Stomach (tissue), 9 donors: ENCODE data around the gene PLD5. TPM values are rescaled to one million over a fixed set of nuclear protein-coding genes. Genes with fewer than 3 reads are reported as not detected.
"Not testable (repeated sequence)": the region's sequence is repeated elsewhere in the genome, so short reads cannot be mapped to it uniquely, and the experiment has no call there.

Experiments
- DNase-seq, 2 donors: peaks; one replicate each; pipeline versions ENCODE4 v3.0.0 to v3.0.0-alpha.2; 2013 to 2019
- H3K27ac ChIP-seq, 5 donors: fragments of 200-600 bp in 4 of 5; sonication (generic) in 4 of 5; one replicate each; pipeline ENCODE4 v1.5.1; 2013 to 2019; ENCODE audit warnings: mild to moderate bottlenecking in 1 of 5, moderate library complexity in 1 of 5
- H3K27me3 ChIP-seq, 3 donors: fragments of 200-600 bp; sonication (generic); one replicate each; pipeline ENCODE4 v1.5.1; 2017 to 2019; ENCODE audit warnings: mixed run types in 1 of 3
- H3K36me3 ChIP-seq, 4 donors: fragments of 200-600 bp; sonication (generic); 1 replicate in 3 of 4; 2 replicates in 1 of 4; pipeline ENCODE4 v1.5.1; 2016 to 2019
- H3K4me1 ChIP-seq, 4 donors: fragments of 200-600 bp; sonication (generic); one replicate each; pipeline ENCODE4 v1.5.1; 2016 to 2019
- H3K4me3 ChIP-seq, 4 donors: fragments of 200-600 bp; sonication (generic) in 3 of 4; one replicate each; pipeline ENCODE4 v1.5.1; 2016 to 2019; ENCODE audit warnings: mild to moderate bottlenecking in 1 of 4
- H3K9me3 ChIP-seq, 4 donors: fragments of 200-600 bp; sonication (generic); one replicate each; pipeline ENCODE4 v1.5.1; 2016 to 2019
- CTCF ChIP-seq, 7 experiments: fragments of 450-650 bp in 4 of 7; fragments of 200-600 bp in 3 of 7; sonication (generic) in 3 of 7; IDR thresholded peaks; one replicate each; pipeline ENCODE4 v1.5.1; 2016 to 2019; ENCODE audit warnings: antibody characterized with exemption in 7 of 7, control low read depth in 2 of 7, mild to moderate bottlenecking in 1 of 7
- EP300 ChIP-seq: sonication (generic); formaldehyde crosslinking; IDR thresholded peaks from one replicate; pipeline ENCODE4 v1.6.1; 2017; ENCODE audit warnings: antibody characterized with exemption
- POLR2A ChIP-seq, 4 donors: fragments of 450-650 bp; IDR thresholded peaks; one replicate each; pipeline ENCODE4 v1.6.1; 2016; ENCODE audit warnings: antibody characterized with exemption in 4 of 4, control low read depth in 2 of 4, mild to moderate bottlenecking in 1 of 4, moderate library complexity in 1 of 4
- POLR2AphosphoS5 ChIP-seq, 3 donors: sonication (generic); formaldehyde crosslinking; IDR thresholded peaks; one replicate each; pipeline ENCODE4 v1.6.1; 2016; ENCODE audit warnings: antibody characterized with exemption in 3 of 3
- WGBS, 5 donors: extraction: QIAGEN DNeasy Blood & Tissue Kit in 3 of 5; methylation state at CpG; one replicate each; pipeline versions ENCODE4 v1.1.5 to v1.1.7; 2013 to 2018; 5-methylcytosine and 5-hydroxymethylcytosine counted together
- intact Hi-C: fragments of 100-400 bp; cut with DNase I; formaldehyde crosslinking; loops from one replicate; pipeline ENCODE4 v1.15.1; 2023; ENCODE audit warnings: low total_unique reads
- polyA plus RNA-seq, 3 donors: library from polyadenylated mRNA; stranded (reverse); fragments of 200-250 nt; gene quantifications; one replicate each; pipeline ENCODE4 v1.2.3, GENCODE V29; 2013
- total RNA-seq, 5 donors: library from RNA; depleted of rRNA; stranded (reverse); fragments of >200 nt; gene quantifications; one replicate each; pipeline versions ENCODE4 v1.1.0 to v1.2.3, GENCODE V29; 2014 to 2016
- donor health status: healthy with polysubstance abuse.
- donor health status: Bipolar disorder and iron deficiency.
- donor health status: healthy.

PLD5 gene
- total and polyA plus RNA-seq, 8 donors, result under 0.01 to 0.72 (median 0.23) TPM; not detected in 4

GRCh38 chr1:242224461-242224860 lies 300.0 kb downstream of the PLD5 start:
- no peak overlapping the region for H3K27ac ChIP-seq
- peaks cover 0 to 8% (median 0%) of the 10 kb centered on the region in 4 donors for H3K9me3 ChIP-seq
- no peaks in the 10 kb centered on the region for H3K36me3 ChIP-seq
- intact Hi-C loops, result no loop called here
- DNase-seq, result no peak
- WGBS, 5 donors, result 77 to 82% (median 82%) methylated on average over 3 of the region's 3 CpGs
- H3K4me1 ChIP-seq, result no peaks in the 10 kb centered on the region
- TF ChIP-seq EP300, result no peak
- no peak for TF ChIP-seq POLR2AphosphoS5 (IDR thresholded peaks at IDR 0.05)
- TF ChIP-seq POLR2A (IDR thresholded peaks at IDR 0.05), result no peak
- no peak for TF ChIP-seq CTCF (IDR thresholded peaks at IDR 0.05)
- H3K4me3 ChIP-seq, result no peak overlapping the region
- H3K27me3 ChIP-seq, result no peaks in the 10 kb centered on the region

GRCh38 chr1:242219905-242220304 lies 304.6 kb downstream of the PLD5 start:
- no peak overlapping the region for H3K27ac ChIP-seq
- 85 to 89% (median 87%) methylated on average over 12 of the region's 12 CpGs for WGBS, 5 donors
- intact Hi-C loops, result no loop called here
- H3K4me3 ChIP-seq, result no peak overlapping the region
- peaks cover 0 to 26% (median 19%) of the 10 kb centered on the region in 4 donors for H3K9me3 ChIP-seq
- no peaks in the 10 kb centered on the region for H3K27me3 ChIP-seq
- no peaks in the 10 kb centered on the region for H3K4me1 ChIP-seq
- TF ChIP-seq POLR2AphosphoS5 (IDR thresholded peaks at IDR 0.05), result no peak
- no peak for TF ChIP-seq POLR2A (IDR thresholded peaks at IDR 0.05)
- TF ChIP-seq EP300, result no peak
- no peak for TF ChIP-seq CTCF (IDR thresholded peaks at IDR 0.05)
- H3K36me3 ChIP-seq, result no peaks in the 10 kb centered on the region
- DNase-seq, result no peak

GRCh38 chr1:242219298-242219901 lies 305.1 kb downstream of the PLD5 start:
- 86 to 94% (median 88%) methylated on average over 2 of the region's 2 CpGs for WGBS, 5 donors
- Histone ChIP-seq H3K36me3 (no peaks in the 10 kb centered on the region), H3K4me1 (no peaks in the 10 kb centered on the region), H3K9me3 (peaks cover 0 to 26% (median 19%) of the 10 kb centered on the region in 4 donors), H3K4me3 (no peak overlapping the region), H3K27ac (no peak overlapping the region), H3K27me3 (no peaks in the 10 kb centered on the region)
- TF ChIP-seq EP300 (no peak), CTCF (IDR thresholded peaks at IDR 0.05) (no peak), POLR2AphosphoS5 (IDR thresholded peaks at IDR 0.05) (no peak), POLR2A (IDR thresholded peaks at IDR 0.05) (no peak)
- DNase-seq, result no peak
- intact Hi-C loops, result no loop called here

GRCh38 chr1:242216368-242216767 lies 308.1 kb downstream of the PLD5 start:
- no peaks in the 10 kb centered on the region for H3K4me1 ChIP-seq
- WGBS, 5 donors, result 54 to 81% (median 75%) methylated on average over 4 of the region's 4 CpGs
- H3K9me3 ChIP-seq, result peaks cover 0 to 26% (median 15%) of the 10 kb centered on the region in 4 donors
- DNase-seq, result no peak
- H3K27ac ChIP-seq, result no peak overlapping the region
- TF ChIP-seq EP300 (no peak), POLR2AphosphoS5 (IDR thresholded peaks at IDR 0.05) (no peak), CTCF (IDR thresholded peaks at IDR 0.05) (no peak), POLR2A (IDR thresholded peaks at IDR 0.05) (no peak)
- H3K4me3 ChIP-seq, result no peak overlapping the region
- intact Hi-C loops, result no loop called here
- peaks cover 0 to 12% (median 0%) of the 10 kb centered on the region in 3 donors for H3K27me3 ChIP-seq
- no peaks in the 10 kb centered on the region for H3K36me3 ChIP-seq

GRCh38 chr1:242214455-242214854 lies 310.0 kb downstream of the PLD5 start:
- peaks cover 0 to 26% (median 15%) of the 10 kb centered on the region in 4 donors for H3K9me3 ChIP-seq
- H3K27me3 ChIP-seq, result peaks cover 0 to 12% (median 0%) of the 10 kb centered on the region in 3 donors
- H3K4me1 ChIP-seq, H3K27ac ChIP-seq, DNase-seq, H3K36me3 ChIP-seq, H3K4me3 ChIP-seq, intact Hi-C loops: not testable (repeated sequence)
- 56 to 68% (median 60%) methylated on average over 3 of the region's 3 CpGs for WGBS, 5 donors

- H3K4me3 ChIP-seq, H3K27ac ChIP-seq, DNase-seq, H3K4me1 ChIP-seq, H3K36me3 ChIP-seq, intact Hi-C loops: not testable (repeated sequence)
- WGBS, 5 donors, result 47 to 68% (median 59%) methylated on average over 4 of the region's 4 CpGs
- Histone ChIP-seq H3K9me3 (peaks cover 0 to 25% (median 15%) of the 10 kb centered on the region in 4 donors), H3K27me3 (peaks cover 0 to 12% (median 0%) of the 10 kb centered on the region in 3 donors)
Measured at GRCh38 chr1:242212961-242213360, 311.5 kb downstream of the PLD5 start.
